Endothelial cell of umbilical vein (primary cell): ENCODE results near the gene GLI2. TPM values are rescaled to one million over a fixed set of nuclear protein-coding genes. Genes with fewer than 3 reads are reported as not detected.
A peak's percentile ranks its signal among the peaks of the same experiment; 100 is the strongest.

Source experiments
- BruUV-seq: library from RNA; stranded (reverse); fragments of 400-500 nt; replicated peaks from 2 replicates; lab custom pipeline; 2021; lab: Mats Ljungman, UMichigan
- CTCF ChIA-PET: fragments of 300-600, 350-600 bp; sonication (Branson Sonifier 250); formaldehyde crosslinking; loops from one replicate; lab custom pipeline; 2021; ENCODE audit warnings: antibody characterized with exemption, inconsistent platforms; lab: Charles Lee
- POLR2A ChIA-PET: fragments of 300-600, 350-600 bp; sonication (Branson Sonifier 250); formaldehyde crosslinking; loops from one replicate; lab custom pipeline; 2021; ENCODE audit warnings: antibody characterized with exemption, inconsistent platforms; lab: Charles Lee
- DNase-seq: peaks from one replicate; pipeline ENCODE4 v3.0.0-alpha.2; 2011; ENCODE audit warnings: low read depth, low spot score
- FAIRE-seq: peaks from 2 replicates; lab custom pipeline; 2011; peaks lifted over from hg19 to GRCh38; lab: Jason Lieb, UNC
- H2AFZ ChIP-seq: 2 replicates; pipeline ENCODE4 v1.6.0; 2012; ENCODE audit warnings: low read depth, low read length, control low read depth, inconsistent platforms
- H3K27ac ChIP-seq: 2 replicates; pipeline ENCODE4 v1.5.1; 2011; ENCODE audit warnings: low read depth, mild to moderate bottlenecking, control low read depth, low read length, moderate library complexity; ENCODE audit not compliant: insufficient read depth
- H3K27me3 ChIP-seq, 2 experiments: 2 replicates each; pipeline versions ENCODE4 v1.6.0 to v1.6.1; 2011; ENCODE audit warnings: low read length in 2 of 2, mixed read lengths in 1 of 2; ENCODE audit not compliant: control insufficient read depth in 2 of 2, insufficient read depth in 2 of 2
- H3K36me3 ChIP-seq, 2 experiments: 2 replicates in 1 of 2; 3 replicates in 1 of 2; pipeline ENCODE4 v1.5.1; 2011; ENCODE audit warnings: low read length in 2 of 2, mild to moderate bottlenecking in 1 of 2, moderate library complexity in 1 of 2; ENCODE audit not compliant: control insufficient read depth in 2 of 2, insufficient read depth in 2 of 2; ENCODE audit errors: extremely low read depth in 1 of 2
- H3K4me1 ChIP-seq: 3 replicates; pipeline ENCODE4 v1.5.1; 2011; ENCODE audit warnings: mild to moderate bottlenecking, low read length; ENCODE audit not compliant: control insufficient read depth, insufficient read depth; ENCODE audit errors: extremely low read depth
- H3K4me2 ChIP-seq: 2 replicates; pipeline ENCODE4 v1.6.1; 2011; ENCODE audit warnings: low read length, control low read depth, mixed read lengths; ENCODE audit not compliant: insufficient read depth
- H3K4me3 ChIP-seq, 3 experiments: fragments of 200-600 bp in 1 of 3; sonication (generic), shearing (Covaris generic) in 1 of 3; replicated peaks in 1 of 3; 2 replicates each; pipeline ENCODE4 v1.5.1; 2011 to 2016; ENCODE audit warnings: control low read depth in 3 of 3, low read length in 3 of 3, mild to moderate bottlenecking in 2 of 3, inconsistent platforms in 1 of 3, low read depth in 1 of 3, moderate library complexity in 1 of 3; ENCODE audit not compliant: insufficient read depth in 1 of 3
- H3K79me2 ChIP-seq: 2 replicates; pipeline ENCODE4 v1.6.0; 2012; ENCODE audit warnings: low read length, inconsistent platforms; ENCODE audit not compliant: control insufficient read depth, insufficient read depth
- H3K9ac ChIP-seq: replicated peaks from 2 replicates; pipeline ENCODE3; 2011; ENCODE audit warnings: low read length, control low read depth; ENCODE audit not compliant: insufficient read depth; ENCODE audit errors: extremely low read depth
- H3K9me1 ChIP-seq: replicated peaks from 3 replicates; pipeline ENCODE4 v1.6.0; 2011; ENCODE audit warnings: mild to moderate bottlenecking, low read length; ENCODE audit not compliant: control insufficient read depth, insufficient read depth; ENCODE audit errors: extremely low read depth
- H3K9me3 ChIP-seq: replicated peaks from 2 replicates; pipeline ENCODE4 v1.5.1; 2012; ENCODE audit warnings: low read length, inconsistent platforms; ENCODE audit not compliant: control insufficient read depth, insufficient read depth
- H4K20me1 ChIP-seq: replicated peaks from 2 replicates; pipeline ENCODE3; 2011; ENCODE audit warnings: mild to moderate bottlenecking, low read length; ENCODE audit not compliant: control insufficient read depth, insufficient read depth; ENCODE audit errors: extremely low read depth
- CTCF ChIP-seq, 2 donors: IDR thresholded peaks; 1 replicate in 1 of 2; 2 replicates in 1 of 2; pipeline ENCODE4 v1.5.1; 2011; ENCODE audit warnings: low read length in 2 of 2, mild to moderate bottlenecking in 2 of 2, moderate library complexity in 2 of 2, control low read depth in 1 of 2, inconsistent platforms in 1 of 2, low read depth in 1 of 2; ENCODE audit not compliant: insufficient read depth in 1 of 2; ENCODE audit errors: extremely low read depth in 1 of 2
- EZH2 ChIP-seq: IDR thresholded peaks from 2 replicates; pipeline ENCODE4 v1.6.1; 2012; ENCODE audit warnings: borderline replicate concordance, low read depth, mild to moderate bottlenecking, moderate library complexity, low read length, inconsistent platforms; ENCODE audit not compliant: severe bottlenecking
- FOS ChIP-seq: IDR thresholded peaks from 2 replicates; pipeline ENCODE4 v1.6.1; 2011; ENCODE audit warnings: mild to moderate bottlenecking, low read length, moderate library complexity, borderline replicate concordance; ENCODE audit not compliant: insufficient read depth
- GATA2 ChIP-seq: IDR thresholded peaks from 2 replicates; pipeline ENCODE4 v1.7.0; 2011; ENCODE audit warnings: low read depth, mild to moderate bottlenecking, moderate library complexity, mixed read lengths, low read length; ENCODE audit not compliant: insufficient read length, insufficient read depth
- JUN ChIP-seq: IDR thresholded peaks from 2 replicates; pipeline ENCODE4 v1.6.1; 2011; ENCODE audit warnings: borderline replicate concordance, low read depth; ENCODE audit not compliant: insufficient read length, insufficient read depth
- MYC ChIP-seq: IDR thresholded peaks from one replicate; pipeline ENCODE4 v1.6.1; 2011; ENCODE audit warnings: mild to moderate bottlenecking, low read depth, low read length
- POLR2A ChIP-seq: IDR thresholded peaks from 2 replicates; pipeline ENCODE4 v1.6.1; 2012; ENCODE audit warnings: low read depth, mild to moderate bottlenecking, control low read depth, low read length
- POLR2AphosphoS5 ChIP-seq: IDR thresholded peaks from 2 replicates; pipeline ENCODE4 v1.6.1; 2012; ENCODE audit warnings: low read depth, mild to moderate bottlenecking, control low read depth, low read length, moderate library complexity; ENCODE audit not compliant: insufficient read depth
- dilution Hi-C: fragments of 300-500 bp; cut with MboI; formaldehyde crosslinking; loops from one replicate; pipeline ENCODE4 v1.15.0; 2019; ENCODE audit warnings: low sequenced_read_pairs; ENCODE audit not compliant: extremely low pct_ligation_motif_present
- intact Hi-C: fragments of 100-400 bp; cut with micrococcal nuclease; formaldehyde crosslinking; loops from one replicate; pipeline ENCODE4 v1.10.0; 2022
- polyA plus RNA-seq, 4 experiments: library from polyadenylated mRNA; depleted of rRNA in 3 of 4; stranded (reverse) in 3 of 4; unstranded in 1 of 4; fragments of >200 nt; gene quantifications; 2 replicates each; pipeline versions ENCODE4 v1.2.1 to v1.2.3, GENCODE V29; 2011 to 2012; ENCODE audit warnings: missing spikeins in 1 of 4
- total RNA-seq: library from RNA; stranded (reverse); gene quantifications from 2 replicates; pipeline ENCODE4 v1.2.3, GENCODE V29; 2021
- TF ChIP-seq, protein P1 (sequence below): IDR thresholded peaks from 2 replicates; pipeline ENCODE4 v1.6.1; 2011; ENCODE audit not compliant: insufficient read depth, insufficient read length

The GLI2 gene
- total and polyA plus RNA-seq, 2 donors (not counting 3 experiments of a cell fraction or from before 2014, with no cell fraction given), result 0.13 TPM; not detected in 1

- Histone ChIP-seq H3K4me3 (no peak overlapping the region), H3K9me3 (no peaks in the 10 kb centered on the region), H3K27ac (no peak overlapping the region), H3K9ac (no peak overlapping the region), H3K79me2 (no peaks in the 10 kb centered on the region), H3K4me2 (no peak overlapping the region), H3K4me1 (no peaks in the 10 kb centered on the region), H3K36me3 (no peaks in the 10 kb centered on the region), H2AFZ (no peak overlapping the region), H4K20me1 (no peaks in the 10 kb centered on the region), H3K27me3 (peaks cover 71 to 90% of the 10 kb centered on the region in 2 experiments), H3K9me1 (no peaks in the 10 kb centered on the region)
- FAIRE-seq (no peak), DNase-seq (no peak)
- dilution Hi-C loops (no loop called here), intact Hi-C loops (loop anchor here (5.0 kb wide), 1 partner anchor 130 kb away; no protein-coding TSS in a partner anchor)
- no TSS peak for BruUV-seq
- ChIA-PET POLR2A (no interaction called here), CTCF (interaction anchor here (0.7 to 1.7 kb wide), 7 partner anchors 25 to 343 kb away, joined by 3 to 4 read pairs (median 4); no protein-coding TSS in a partner anchor)
- peak; percentile 95 for TF ChIP-seq EZH2
- TF ChIP-seq FOS, result no peak
Measured at GRCh38 chr2:120737340-120738101, 1.9 kb downstream of the GLI2 start.

GRCh38 chr2:120738117-120738516, 2.4 kb downstream of the GLI2 start:
- Histone ChIP-seq H3K4me3 (no peak overlapping the region), H3K9ac (no peak overlapping the region), H3K36me3 (no peaks in the 10 kb centered on the region), H2AFZ (no peak overlapping the region), H3K9me1 (no peaks in the 10 kb centered on the region), H3K9me3 (no peaks in the 10 kb centered on the region), H3K27me3 (peaks cover 70 to 92% of the 10 kb centered on the region in 2 experiments), H3K4me1 (no peaks in the 10 kb centered on the region), H3K4me2 (no peak overlapping the region), H3K27ac (no peak overlapping the region), H4K20me1 (no peaks in the 10 kb centered on the region), H3K79me2 (no peaks in the 10 kb centered on the region)
- ChIA-PET POLR2A (no interaction called here), CTCF (interaction anchor here (1.5 to 1.7 kb wide), 2 partner anchors 27 kb away, joined by 3 to 4 read pairs; no protein-coding TSS in a partner anchor)
- no TSS peak for BruUV-seq
- intact Hi-C loops (loop anchor here (5.0 kb wide), 1 partner anchor 129 kb away; no protein-coding TSS in a partner anchor), dilution Hi-C loops (no loop called here)
- TF ChIP-seq, protein P1, sequence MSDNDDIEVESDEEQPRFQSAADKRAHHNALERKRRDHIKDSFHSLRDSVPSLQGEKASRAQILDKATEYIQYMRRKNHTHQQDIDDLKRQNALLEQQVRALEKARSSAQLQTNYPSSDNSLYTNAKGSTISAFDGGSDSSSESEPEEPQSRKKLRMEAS, result no peak
- TF ChIP-seq GATA2 (no peak), POLR2A (no peak), MYC (no peak), JUN (no peak), POLR2AphosphoS5 (no peak), FOS (no peak), CTCF (IDR thresholded peaks at IDR 0.05; ENCODE audit: extremely low read depth in 1 of 2, insufficient read depth in 1 of 2, low read depth in 1 of 2, low read length in 2 of 2) (no peak), EZH2 (no peak)
- no peak for DNase-seq
- no peak for FAIRE-seq
